GM21619 (cell line): ENCODE data around the gene BANP.
"Not testable (repeated sequence)": the region's sequence is repeated elsewhere in the genome, so short reads cannot be mapped to it uniquely, and the experiment has no call there.

Experiments
- ATAC-seq: cut with Tn5 transposase; IDR thresholded peaks from one replicate; pipeline ENCODE4 v1.9.1; 2021; ENCODE audit not compliant: unreplicated experiment

The BANP gene

DNA sequence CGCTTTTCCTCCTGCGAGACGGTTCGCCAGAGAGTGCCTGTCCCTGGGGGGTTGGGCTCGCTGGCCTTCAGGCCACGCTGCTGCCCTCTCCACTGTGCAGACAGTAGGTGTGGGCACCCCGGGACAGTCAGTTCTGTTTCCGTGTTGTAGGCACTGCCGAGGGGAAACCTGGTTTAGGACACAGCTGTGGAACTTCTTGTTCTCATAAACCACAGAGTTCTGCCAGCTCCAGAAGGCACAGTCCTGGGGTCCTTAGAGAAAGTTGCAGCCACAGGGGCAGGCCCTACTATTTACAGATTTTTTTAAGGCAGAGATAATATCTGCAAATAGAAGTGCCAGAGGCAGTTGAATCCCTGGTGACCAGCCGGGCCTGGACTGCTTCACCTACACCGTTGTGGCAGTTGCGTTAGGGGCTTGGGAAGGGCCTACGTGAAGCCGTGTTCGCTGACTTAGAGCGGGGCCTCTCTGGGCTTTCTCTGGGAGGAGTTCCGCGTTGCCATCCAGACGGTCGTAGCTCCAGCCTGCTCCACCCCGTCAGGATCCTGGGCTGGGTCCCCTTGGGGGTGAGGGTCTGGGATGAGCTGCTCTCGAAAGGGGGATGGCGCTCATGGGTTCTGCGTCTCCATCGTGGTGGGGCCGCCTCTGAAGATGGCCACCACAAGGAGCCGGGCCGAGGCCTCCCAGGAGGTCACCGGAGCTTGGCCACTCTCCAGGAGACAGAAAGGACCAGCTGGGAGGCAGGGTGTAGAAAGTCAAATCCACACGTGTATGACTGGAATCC lies 126.3 kb downstream of the BANP start:
- ATAC-seq, result no peak

DNA sequence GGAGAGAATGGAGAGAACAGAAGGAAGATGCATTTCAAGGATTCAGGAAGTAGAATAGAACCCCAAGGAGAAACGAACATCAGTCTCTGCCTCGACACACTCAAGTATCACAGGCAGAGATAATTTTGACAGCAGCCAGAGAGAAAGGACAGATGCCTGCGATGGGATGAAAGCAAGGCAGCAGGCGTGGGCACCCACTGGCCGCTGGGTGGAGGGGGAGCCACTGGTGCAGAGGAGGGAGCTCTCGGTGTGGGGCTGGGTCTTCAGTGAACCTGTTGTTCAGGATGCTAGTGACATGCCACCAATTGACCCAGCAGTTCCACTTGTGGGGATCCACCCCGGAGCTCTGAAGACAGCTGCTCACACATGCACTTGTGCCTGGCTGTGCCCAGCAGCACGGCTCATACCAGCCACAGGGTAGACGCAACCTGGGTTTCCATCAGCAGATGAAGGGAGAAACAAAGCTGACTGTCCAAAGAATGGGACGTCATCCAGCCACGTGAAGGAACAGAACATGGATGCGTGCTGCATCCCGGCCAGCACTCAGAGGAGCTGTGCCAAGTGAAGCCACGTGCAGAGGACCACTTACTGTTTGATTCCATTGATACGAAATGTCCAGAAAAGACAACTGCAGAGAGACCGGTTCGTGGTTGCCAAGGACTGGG lies 127.0 kb downstream of the BANP start:
- ATAC-seq, result no peak

DNA sequence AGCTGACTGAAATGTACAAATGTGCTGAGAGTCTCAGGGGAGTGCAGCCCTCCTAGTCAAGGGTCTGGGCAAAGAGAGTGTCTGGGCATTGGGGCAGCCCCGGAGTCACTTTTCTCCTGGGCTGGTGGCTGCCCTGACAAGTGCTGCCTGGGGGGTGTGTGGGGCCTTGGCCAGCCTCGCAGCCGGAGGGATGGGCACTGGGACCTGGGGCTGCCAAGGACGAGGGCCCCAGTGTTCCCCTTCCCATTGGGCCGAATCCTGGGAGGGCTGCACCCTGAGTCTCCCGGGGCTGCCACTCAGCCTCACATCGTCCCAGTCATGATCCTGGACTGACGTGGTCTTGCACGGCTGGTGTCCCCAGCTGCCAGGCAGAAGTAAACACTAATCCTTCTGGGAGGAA lies 132.3 kb downstream of the BANP start:
- no peak for ATAC-seq

DNA sequence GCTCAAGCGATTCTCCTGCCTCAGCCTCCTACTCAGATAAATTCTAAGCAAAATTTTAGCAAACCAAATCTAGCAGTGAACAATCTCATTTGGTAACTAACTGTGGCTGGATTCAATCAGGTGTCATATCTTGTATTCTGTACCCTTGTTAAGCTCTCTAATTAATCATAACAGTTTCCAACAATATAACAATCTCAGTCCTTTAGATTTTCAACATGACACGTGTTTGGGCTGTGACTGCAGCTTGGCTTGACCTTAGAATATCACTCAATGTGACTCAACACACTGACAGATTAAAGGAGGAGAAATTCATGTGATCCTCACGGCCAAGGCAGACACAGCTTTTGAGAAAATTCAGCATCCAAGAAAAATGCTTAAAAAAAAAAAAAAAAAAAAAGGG lies 133.6 kb downstream of the BANP start:
- ATAC-seq, result no peak

DNA sequence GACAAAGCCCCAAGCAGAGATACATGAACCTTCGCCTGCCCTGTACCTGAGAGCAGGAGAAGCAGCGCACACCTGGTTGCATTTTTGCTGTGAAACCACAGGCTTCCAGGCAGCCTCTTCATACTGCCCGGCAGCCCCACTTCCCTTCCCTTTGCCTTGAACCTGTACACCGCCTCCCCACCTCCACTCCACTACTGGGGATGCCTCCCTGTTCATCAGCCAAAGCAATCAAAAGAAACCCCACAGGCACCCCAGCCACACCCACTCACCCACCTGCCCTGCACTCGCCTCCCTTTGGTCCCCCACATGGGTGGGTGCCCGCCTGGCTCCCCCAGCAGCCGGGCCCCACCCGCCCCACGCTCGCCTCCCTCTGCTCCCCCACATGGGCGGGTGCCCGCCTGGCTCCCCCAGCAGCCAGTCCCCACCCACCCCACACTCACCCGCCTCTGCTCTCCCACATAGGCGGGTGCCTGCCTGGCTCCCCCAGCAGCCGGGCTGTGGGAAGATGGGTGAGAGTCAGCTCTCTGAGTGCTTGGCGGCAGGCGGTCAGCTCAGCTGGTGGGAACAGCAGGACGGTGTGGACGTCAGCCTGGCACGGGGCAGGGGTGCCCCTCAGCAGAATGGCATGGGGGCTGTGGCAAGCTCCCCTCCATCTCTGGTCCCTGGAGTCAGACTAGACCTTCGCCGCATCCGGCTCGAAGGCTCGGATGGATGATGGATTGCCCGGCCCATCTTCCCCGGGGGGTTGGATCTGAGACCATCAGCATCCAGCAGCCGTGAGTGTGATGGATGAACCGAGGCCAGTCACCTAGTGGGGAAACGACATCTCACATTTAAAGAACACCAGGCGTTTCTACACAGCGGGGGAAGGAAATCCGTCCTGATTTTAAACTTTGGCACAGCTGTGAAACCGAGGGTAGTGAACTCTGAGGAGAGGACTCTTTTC lies 135.6 kb downstream of the BANP start:
- no peak for ATAC-seq

DNA sequence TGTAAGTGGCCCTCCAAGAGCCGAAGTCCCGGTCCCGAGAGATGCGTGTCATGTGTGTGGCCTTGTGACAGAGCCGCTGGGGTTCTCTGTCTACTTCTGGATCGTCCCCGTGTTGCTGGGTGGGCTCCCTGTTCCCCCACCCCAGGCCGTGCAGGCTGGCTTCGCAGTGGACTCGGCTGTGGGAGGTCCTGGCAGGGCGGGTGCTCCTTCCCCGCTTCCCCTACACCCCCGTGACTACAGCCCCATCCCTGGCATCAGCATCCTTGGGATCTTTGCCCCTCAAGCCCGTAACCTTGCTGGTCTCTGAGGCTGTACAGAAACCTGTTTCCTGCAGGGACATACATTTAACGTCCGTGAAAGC lies 136.3 kb downstream of the BANP start:
- ATAC-seq, result no peak

DNA sequence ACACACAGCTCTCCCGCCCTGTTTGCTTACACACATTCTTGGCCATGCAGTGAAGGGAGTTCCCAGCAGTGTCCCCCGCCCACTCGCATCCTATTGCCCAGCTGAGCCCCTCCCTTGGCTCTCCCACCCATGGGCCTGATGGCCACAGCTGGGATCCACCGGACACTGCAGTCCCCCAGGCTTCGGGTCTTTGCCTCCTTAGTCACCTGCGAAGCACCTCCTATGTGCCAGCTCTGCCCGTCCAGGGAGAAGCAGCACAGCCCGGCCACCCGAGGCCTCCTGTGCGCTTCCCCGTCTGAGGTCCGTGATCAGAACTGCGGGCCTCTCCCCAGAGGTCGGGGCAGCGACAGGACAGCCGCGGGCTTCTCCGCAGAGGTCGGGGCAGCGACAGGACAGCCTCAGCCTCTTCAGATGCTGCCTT lies 136.9 kb downstream of the BANP start:
- no peak for ATAC-seq

DNA sequence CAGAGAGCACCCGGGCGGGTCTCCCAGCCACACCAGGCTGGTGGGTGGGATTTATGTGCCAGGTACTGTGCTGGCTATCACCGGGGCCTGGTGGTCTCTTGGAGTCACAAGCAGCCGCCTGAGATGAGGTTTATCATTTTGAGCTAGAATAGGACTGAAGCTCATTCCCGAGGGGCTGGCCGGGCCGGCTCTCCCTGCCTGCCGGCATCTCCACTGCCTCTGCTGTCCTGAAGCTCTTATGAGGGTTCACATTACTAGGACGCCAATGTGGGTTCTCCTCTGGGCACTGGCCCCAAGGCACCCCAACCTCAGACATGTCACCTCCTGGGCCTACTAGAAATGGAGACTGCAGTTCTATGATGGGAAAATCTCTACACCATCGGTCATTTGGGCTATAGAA lies 137.4 kb downstream of the BANP start:
- ATAC-seq, result not testable (repeated sequence)

DNA sequence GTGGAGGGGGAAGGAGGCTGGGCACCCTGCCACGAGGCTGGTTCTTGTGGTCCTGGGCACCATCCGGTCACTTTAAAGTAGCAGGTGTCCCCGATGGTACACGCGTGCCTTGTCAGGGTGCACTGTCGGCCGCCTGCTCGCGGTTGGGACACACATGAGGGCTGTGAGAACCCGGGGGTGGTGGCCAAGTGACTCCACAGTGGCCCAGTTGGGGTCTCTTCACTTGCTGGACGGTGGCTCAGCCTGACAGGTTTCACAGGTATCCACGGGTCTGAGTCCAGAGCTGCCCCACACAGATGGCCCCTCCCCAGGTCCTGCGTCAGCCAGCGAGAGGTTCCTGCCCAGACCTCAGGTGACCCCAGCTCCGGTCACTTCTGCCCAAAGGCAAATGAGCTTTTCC lies 137.8 kb downstream of the BANP start:
- ATAC-seq, result not testable (repeated sequence)

DNA sequence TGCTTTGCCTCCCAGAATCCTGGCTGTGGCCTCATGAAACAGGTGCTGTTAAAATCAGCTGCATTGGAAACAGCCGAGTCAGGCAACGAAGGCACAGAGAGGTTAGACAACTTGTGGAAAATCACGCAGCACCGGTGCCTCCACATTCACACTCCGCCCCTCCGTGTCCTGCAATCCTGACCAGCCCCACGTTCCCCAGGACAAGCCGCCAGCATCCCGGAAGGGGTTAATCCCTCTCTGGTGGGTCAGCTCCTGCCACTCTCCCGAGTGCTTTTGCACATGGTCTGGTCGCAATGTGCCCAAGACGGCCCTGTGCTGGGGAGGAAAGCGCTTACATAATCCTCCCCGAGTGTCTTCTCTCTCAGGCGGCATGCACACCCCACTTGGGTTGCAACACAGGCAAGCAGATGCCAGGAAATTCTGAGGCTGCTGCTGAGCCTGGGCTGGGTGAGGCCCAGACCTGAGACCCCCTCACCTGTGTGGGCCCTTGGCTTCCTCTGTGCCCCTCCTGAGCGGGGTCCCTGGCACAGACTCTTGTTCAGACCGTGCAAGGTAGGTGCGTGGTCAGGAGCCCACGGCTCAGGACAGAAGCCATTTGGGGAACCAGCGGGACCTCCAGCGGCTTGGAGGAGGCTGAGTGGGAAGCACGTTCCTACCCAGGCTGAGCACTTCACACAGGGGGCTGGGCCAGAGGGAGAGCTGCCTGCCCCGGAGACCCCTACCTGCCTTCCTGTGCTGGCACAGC lies 138.6 kb downstream of the BANP start:
- ATAC-seq, result not testable (repeated sequence)

DNA sequence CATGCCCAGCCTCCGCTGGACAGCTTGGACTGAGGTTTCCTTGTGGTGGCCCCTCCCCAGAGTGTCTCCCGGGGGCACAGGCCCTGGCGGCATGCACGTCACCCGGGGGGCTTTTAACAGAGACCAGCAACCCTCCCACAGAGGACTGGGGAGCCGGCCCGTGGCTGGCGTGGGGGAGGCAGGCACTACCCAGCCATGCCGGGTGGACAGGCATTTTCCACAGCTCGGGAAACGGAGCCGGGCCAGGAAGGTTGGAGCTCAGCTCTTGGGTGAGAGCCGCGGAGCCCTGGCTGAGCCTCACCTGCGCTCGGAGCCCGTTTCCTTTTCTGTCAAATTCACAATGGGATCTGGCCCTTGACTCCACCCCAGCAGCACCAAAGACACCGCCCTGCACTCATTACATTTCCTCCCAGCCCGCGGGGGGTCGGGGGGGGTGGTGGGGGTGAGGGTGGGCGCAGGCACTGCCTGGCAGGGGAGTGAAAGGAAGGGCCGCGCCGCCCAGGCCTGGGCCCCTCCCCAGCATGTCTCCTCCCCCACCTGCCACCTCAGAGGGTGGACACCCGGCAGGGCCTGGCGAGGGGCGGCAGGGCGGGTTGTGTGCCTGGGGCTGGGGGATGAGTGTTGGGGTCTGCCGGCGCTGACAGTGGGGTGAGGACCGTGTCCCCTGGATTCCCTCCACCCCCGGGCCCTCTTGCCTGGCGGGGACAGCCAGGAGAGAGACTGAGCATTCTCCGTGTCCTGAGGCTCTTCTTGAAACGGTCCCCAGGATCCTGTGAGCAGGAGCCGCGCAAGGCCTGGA lies 139.3 kb downstream of the BANP start:
- ATAC-seq, result not testable (repeated sequence)

DNA sequence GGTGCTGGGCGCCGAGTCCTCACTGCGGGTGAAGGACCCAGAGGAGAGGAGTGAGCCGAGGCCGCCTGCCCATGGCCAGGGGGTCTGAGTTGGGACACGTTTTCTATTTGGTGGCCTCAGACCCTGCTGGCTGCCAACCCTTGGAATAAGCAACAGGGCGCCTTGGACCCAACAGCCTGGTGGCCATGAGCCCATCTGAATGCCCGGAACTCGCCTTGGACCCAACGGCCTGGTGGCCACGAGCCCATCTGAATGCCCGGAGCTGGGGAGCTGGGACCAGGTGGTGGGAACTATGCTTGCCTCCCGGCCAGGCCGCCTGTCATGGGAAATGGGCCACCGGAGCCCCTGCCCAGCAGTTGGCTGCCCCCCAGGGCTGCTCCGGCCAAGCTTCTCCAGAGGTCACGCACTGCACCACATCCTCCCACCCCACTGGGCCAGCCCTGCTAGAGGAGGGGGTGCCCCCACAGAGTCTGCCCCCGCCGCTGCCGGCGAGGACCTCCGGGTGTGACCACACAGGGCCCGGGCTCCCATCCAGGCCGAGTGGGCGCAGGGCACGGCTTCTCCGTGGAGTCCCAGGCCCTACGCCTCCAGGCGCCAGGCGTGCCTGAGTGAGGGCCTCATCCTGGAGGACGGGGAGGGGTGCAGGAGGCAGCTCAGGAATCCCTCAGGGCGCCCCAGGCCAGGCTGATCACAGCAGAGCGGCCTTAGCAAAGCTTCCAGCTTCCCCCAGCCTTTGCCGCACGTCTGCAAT lies 140.2 kb downstream of the BANP start:
- ATAC-seq, result not testable (repeated sequence)

DNA sequence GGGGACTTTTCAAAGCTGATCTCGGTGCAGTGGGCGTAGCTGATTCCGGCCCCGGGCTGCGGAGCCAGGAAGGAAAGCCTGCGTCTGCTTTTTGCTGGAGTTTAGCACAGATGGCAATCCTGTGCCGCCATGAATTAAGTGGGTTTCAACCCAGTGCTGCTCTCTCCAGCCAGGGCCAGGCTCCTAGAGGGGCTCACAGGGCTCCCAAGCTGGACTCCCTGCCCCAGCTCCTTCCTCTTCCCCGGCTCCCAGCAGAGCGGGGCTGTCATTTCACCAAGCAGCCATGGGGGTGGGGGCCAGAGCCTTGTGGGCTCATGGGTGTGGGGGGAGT lies 140.7 kb downstream of the BANP start:
- ATAC-seq, result not testable (repeated sequence)

DNA sequence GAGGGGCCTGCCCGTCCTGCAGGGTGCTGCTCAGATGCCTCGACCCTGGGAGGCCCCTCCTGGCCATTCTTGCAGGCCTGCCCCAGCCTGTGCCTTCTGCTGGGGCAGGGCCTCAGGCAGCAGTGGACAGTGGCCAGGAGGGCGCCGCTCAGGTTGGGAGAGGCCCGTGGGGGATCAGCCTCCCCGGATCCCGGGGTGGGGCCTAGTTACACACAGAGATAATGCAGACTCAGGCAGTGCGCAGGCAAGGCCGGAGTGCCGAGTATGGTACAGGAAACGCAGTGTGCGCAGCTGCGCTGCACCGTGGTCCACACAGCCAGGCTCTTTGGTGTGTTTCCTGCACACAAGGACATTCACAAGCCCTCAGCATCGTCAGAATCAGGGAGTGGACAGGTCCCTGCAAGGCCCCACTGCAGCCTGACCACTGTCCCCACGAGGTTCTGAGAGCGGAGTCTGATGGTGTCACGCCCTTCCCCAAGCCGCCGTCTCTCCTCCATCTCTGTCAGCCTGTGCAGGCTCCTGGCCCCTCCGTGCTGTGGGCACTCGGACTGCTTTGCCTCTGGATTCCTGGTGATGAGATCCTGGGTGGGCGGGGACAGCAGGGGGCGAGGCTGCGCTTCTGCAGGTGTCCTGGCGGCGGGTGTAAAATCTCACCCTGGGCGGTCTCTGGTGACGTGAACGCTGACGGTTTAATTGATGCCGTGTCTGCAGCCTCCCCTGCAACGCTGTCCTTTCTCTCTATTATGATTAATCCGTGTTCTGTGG lies 141.7 kb downstream of the BANP start:
- ATAC-seq, result not testable (repeated sequence)

DNA sequence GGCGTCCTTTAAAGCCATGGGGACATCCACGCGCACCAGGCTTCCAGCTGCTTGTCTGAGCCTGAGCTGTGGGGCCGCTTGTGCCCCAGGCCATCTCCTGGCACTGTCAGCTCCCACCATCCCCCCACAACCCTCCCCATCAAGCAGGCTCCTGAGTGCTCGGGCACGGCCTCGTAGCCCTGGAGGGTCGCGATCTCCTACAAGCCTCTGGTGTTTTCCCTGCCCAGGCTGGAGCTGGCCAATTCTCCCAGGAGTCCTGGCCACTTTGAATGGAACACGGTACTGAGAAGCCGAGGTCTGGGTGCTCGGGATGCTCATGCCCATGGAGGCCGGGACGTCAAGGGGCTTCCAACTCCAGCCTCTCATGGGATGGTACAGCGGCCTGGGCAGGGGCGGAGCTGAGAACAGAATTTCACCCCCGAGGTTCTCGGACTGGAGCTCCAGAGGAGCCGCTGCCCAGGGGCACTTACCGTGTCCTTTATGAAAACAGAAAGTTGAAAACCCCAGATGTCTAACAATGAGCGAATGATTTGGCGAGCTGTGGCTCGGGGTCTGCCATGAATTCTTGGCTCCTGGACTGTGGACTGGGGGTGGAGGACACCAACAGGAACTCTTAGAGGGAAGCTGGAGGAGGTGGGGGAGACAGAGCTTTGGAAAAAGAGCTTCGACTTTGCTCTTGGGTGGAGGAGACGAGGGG lies 142.5 kb downstream of the BANP start:
- not testable (repeated sequence) for ATAC-seq

DNA sequence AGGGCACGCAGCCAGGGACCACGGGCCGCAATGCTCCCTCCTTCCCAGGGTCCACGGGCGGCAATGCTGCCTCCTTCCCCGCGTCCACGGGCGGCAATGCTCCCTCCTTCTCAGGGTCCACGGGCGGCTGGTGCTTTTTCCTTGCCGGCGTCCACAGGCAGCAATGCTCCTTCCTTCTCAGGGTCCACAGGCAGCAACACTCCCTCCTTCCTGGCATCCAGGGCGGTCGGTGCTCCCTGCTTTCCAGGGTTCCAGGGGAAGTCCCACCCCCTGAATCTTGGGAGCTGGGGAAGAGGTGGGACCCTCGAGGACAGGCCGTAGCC lies 143.0 kb downstream of the BANP start:
- not testable (repeated sequence) for ATAC-seq

DNA sequence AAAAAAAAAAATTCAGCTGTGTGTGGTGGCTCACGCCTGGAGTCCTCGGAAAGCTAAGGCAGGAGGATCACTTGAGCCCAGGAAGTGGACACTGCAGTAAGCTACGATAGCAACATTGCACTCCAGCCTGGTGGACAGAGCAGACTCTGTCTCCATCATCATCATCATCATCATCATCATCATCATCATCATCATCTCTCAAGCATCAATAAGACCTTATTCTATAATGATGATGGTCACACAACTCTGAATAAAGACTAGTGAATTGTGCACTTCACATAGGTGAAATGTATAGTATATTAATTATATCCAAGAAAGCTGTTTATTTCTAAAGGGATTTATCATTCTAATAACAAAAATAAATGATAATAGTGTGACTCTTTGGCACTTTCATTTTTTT lies 143.7 kb downstream of the BANP start:
- ATAC-seq, result not testable (repeated sequence)

DNA sequence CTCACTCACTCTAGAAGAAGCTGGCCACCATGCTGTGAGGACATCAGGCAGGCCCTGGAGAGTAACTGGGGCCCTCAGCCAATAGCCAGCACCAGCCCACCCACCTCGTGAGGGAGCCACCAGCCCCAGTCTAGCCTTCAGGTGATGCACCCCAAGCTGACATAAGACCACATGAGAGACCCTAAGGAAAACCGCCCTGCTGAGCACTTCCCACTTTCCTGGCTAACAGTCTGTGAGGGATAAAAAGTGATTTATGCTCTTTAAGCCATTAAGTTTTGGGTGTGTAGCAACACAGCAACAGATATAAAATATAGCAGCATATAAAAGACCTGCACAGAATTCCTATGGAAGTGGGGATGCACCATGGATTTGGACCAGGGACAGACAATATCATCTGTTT lies 145.4 kb downstream of the BANP start:
- ATAC-seq, result not testable (repeated sequence)
